ENCODE results near the gene SEPTIN1.

The SEPTIN1 gene

GRCh38 chr16:30382111-30382881 is at the start of gene SEPTIN1:
Gene SEPTIN1 (minus strand): TSS chr16:30382561. CDS start chr16:30382542, 19 bp downstream.
- DNase-seq, result no peak

- DNase-seq, result no peak
These were observed 48.1 kb upstream of the SEPTIN1 start for GRCh38 chr16:30430428-30430970.

- DNase-seq, result peak; percentile 95
These were observed 47.5 kb upstream of the SEPTIN1 start, which contains the start of gene DCTPP1 for GRCh38 chr16:30429678-30430427. Gene DCTPP1 (minus strand): TSS chr16:30430030. CDS start chr16:30429980, 50 bp downstream.

- no peak for DNase-seq
These were observed 47.0 kb upstream of the SEPTIN1 start for GRCh38 chr16:30429418-30429677.

GRCh38 chr16:30428055-30428454 is 45.7 kb upstream of the SEPTIN1 start:
- no peak for DNase-seq

GRCh38 chr16:30421010-30421409 is 38.6 kb upstream of the SEPTIN1 start:
- no peak for DNase-seq

- no peak for DNase-seq
These were observed 36.2 kb upstream of the SEPTIN1 start for GRCh38 chr16:30418350-30419181.

GRCh38 chr16:30417529-30418349 is 35.4 kb upstream of the SEPTIN1 start:
- peak; percentile 90 for DNase-seq

GRCh38 chr16:30416624-30417528 is 34.5 kb upstream of the SEPTIN1 start:
- no peak for DNase-seq

- DNase-seq, result no peak
These were observed 33.8 kb upstream of the SEPTIN1 start for GRCh38 chr16:30416047-30416603.

GRCh38 chr16:30414159-30414558 is 31.8 kb upstream of the SEPTIN1 start:
- no peak for DNase-seq

GRCh38 chr16:30413112-30413806 is 30.9 kb upstream of the SEPTIN1 start:
- DNase-seq, result no peak

- DNase-seq, result peak; percentile 92
These were observed 27.0 kb upstream of the SEPTIN1 start for GRCh38 chr16:30409125-30410060.

GRCh38 chr16:30407804-30408534 is 25.6 kb upstream of the SEPTIN1 start:
- DNase-seq, result no peak

- peak; percentile 95 for DNase-seq
These were observed 24.9 kb upstream of the SEPTIN1 start, which contains the start of gene ZNF771 for GRCh38 chr16:30407102-30407803. Gene ZNF771 (plus strand): TSS chr16:30407606. CDS start chr16:30408054, 448 bp downstream.

GRCh38 chr16:30406795-30407101 is 24.4 kb upstream of the SEPTIN1 start:
- DNase-seq, result no peak

GRCh38 chr16:30401768-30402425 is 19.5 kb upstream of the SEPTIN1 start:
- DNase-seq, result no peak

All from left hindlimb (tissue), 1 donor.